ENCODE measurements around the gene INPP5F. TPM values are rescaled to one million over a fixed set of nuclear protein-coding genes. Genes with fewer than 3 reads are reported as not detected.

The INPP5F gene
- total and polyA plus RNA-seq, 2 of the 13 experiments (the other 11 are each of a cell fraction or from before 2014, with no cell fraction given), result 12.5 to 15.7 TPM

DNA sequence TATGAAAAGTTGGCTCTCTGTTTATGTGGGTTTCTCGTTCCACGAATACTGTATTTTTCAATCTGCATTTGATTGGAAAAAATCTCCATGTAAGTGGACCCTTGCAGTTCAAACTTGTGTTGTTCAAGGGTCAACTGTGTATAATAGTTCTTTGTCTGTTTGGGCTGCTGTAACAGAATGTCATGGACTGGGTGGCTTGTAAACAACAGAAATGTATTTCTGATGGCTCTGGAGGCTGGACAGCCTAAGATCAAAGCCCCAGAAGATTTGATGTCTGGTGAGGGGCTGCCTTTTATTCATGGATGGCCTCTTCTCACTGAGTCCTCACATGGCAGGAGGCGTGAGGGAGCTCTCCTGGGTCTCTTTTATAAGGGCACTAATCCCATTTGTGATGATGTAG lies 36.2 kb downstream of the INPP5F start (continued):
- TF ChIP-seq TCF12 (IDR thresholded peaks at IDR 0.05) (no peak), TCF12 (CRISPR knock-in tag; IDR thresholded peaks at IDR 0.05) (no peak), ZNF274 (CRISPR knock-in tag; IDR thresholded peaks at IDR 0.05) (no peak), NR2F1 (CRISPR knock-in tag; IDR thresholded peaks at IDR 0.05) (no peak), ZSCAN22 (CRISPR knock-in tag; IDR thresholded peaks at IDR 0.05) (no peak), ISX (CRISPR knock-in tag; conservative IDR thresholded peaks at IDR 0.05) (no peak), RAD51 (IDR thresholded peaks at IDR 0.05; ENCODE audit: borderline replicate concordance) (no peak), MYNN (CRISPR knock-in tag; IDR thresholded peaks at IDR 0.05; ENCODE audit: low read depth) (no peak), ZSCAN12 (CRISPR knock-in tag; IDR thresholded peaks at IDR 0.05) (no peak), ZNF563 (CRISPR knock-in tag; IDR thresholded peaks at IDR 0.05) (no peak), FOSL1 (CRISPR knock-in tag; IDR thresholded peaks at IDR 0.05; ENCODE audit: borderline replicate concordance) (no peak), ZZZ3 (CRISPR knock-in tag; IDR thresholded peaks at IDR 0.05; ENCODE audit: borderline replicate concordance) (no peak), ZNF572 (CRISPR knock-in tag; IDR thresholded peaks at IDR 0.05) (no peak), ZNF83 (CRISPR knock-in tag; IDR thresholded peaks at IDR 0.05; ENCODE audit: borderline replicate concordance) (no peak), TRIM24 (CRISPR knock-in tag; IDR thresholded peaks at IDR 0.05) (no peak), KDM6A (CRISPR knock-in tag; IDR thresholded peaks at IDR 0.05; ENCODE audit: low read depth) (peak; percentile 42; the same call in 1 of the 2 replicates), SPEN (CRISPR knock-in tag; IDR thresholded peaks at IDR 0.05; ENCODE audit: low read depth) (no peak), RELA (CRISPR knock-in tag; IDR thresholded peaks at IDR 0.05) (no peak), ZSCAN31 (CRISPR knock-in tag; IDR thresholded peaks at IDR 0.05; ENCODE audit: low read depth) (no peak), GATAD1 (CRISPR knock-in tag; IDR thresholded peaks at IDR 0.05) (no peak), SMARCC2 (IDR thresholded peaks at IDR 0.05) (no peak), JDP2 (CRISPR knock-in tag; IDR thresholded peaks at IDR 0.05; ENCODE audit: borderline replicate concordance) (no peak)
- TF ChIP-seq, protein P1, sequence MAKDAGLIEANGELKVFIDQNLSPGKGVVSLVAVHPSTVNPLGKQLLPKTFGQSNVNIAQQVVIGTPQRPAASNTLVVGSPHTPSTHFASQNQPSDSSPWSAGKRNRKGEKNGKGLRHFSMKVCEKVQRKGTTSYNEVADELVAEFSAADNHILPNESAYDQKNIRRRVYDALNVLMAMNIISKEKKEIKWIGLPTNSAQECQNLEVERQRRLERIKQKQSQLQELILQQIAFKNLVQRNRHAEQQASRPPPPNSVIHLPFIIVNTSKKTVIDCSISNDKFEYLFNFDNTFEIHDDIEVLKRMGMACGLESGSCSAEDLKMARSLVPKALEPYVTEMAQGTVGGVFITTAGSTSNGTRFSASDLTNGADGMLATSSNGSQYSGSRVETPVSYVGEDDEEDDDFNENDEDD (CRISPR knock-in tag; IDR thresholded peaks at IDR 0.05; ENCODE audit: borderline replicate concordance), result no peak
- TF ChIP-seq, protein P2, sequence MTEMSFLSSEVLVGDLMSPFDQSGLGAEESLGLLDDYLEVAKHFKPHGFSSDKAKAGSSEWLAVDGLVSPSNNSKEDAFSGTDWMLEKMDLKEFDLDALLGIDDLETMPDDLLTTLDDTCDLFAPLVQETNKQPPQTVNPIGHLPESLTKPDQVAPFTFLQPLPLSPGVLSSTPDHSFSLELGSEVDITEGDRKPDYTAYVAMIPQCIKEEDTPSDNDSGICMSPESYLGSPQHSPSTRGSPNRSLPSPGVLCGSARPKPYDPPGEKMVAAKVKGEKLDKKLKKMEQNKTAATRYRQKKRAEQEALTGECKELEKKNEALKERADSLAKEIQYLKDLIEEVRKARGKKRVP (CRISPR knock-in tag; IDR thresholded peaks at IDR 0.05), result peak in 1 of 2 experiments; percentile 69; a peak in 2 of 4 replicates
- TF ChIP-seq, protein P3, sequence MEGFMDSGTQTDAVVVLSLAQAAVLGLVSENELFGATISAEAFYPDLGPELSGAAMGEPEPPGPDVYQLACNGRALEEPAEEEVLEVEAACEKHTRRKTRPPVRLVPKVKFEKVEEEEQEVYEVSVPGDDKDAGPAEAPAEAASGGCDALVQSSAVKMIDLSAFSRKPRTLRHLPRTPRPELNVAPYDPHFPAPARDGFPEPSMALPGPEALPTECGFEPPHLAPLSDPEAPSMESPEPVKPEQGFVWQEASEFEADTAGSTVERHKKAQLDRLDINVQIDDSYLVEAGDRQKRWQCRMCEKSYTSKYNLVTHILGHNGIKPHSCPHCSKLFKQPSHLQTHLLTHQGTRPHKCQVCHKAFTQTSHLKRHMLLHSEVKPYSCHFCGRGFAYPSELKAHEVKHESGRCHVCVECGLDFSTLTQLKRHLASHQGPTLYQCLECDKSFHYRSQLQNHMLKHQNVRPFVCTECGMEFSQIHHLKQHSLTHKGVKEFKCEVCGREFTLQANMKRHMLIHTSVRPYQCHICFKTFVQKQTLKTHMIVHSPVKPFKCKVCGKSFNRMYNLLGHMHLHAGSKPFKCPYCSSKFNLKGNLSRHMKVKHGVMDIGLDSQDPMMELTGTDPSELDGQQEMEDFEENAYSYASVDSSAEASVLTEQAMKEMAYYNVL (CRISPR knock-in tag; IDR thresholded peaks at IDR 0.05; ENCODE audit: borderline replicate concordance), result no peak
- TF ChIP-seq, protein P4, sequence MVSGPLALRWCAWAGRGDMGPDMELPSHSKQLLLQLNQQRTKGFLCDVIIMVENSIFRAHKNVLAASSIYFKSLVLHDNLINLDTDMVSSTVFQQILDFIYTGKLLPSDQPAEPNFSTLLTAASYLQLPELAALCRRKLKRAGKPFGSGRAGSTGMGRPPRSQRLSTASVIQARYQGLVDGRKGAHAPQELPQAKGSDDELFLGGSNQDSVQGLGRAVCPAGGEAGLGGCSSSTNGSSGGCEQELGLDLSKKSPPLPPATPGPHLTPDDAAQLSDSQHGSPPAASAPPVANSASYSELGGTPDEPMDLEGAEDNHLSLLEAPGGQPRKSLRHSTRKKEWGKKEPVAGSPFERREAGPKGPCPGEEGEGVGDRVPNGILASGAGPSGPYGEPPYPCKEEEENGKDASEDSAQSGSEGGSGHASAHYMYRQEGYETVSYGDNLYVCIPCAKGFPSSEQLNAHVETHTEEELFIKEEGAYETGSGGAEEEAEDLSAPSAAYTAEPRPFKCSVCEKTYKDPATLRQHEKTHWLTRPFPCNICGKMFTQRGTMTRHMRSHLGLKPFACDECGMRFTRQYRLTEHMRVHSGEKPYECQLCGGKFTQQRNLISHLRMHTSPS (CRISPR knock-in tag; IDR thresholded peaks at IDR 0.05; ENCODE audit: low read depth), result no peak
